Large intestine (tissue), 12 donors: ENCODE measurements around the gene PNLDC1. TPM values are rescaled to one million over a fixed set of nuclear protein-coding genes. Genes with fewer than 3 reads are reported as not detected.

Experiments used
- DNase-seq, 2 donors: peaks; one replicate each; pipeline versions ENCODE4 v3.0.0 to v3.0.0-alpha.2; 2013
- H3K27ac ChIP-seq: one replicate; pipeline ENCODE4 v1.5.1; 2013; ENCODE audit warnings: low read length
- H3K27me3 ChIP-seq: 2 replicates; pipeline ENCODE4 v1.6.1; 2013; ENCODE audit warnings: low read length; ENCODE audit not compliant: control insufficient read depth, insufficient read depth
- H3K36me3 ChIP-seq: 2 replicates; pipeline ENCODE4 v1.6.1; 2013; ENCODE audit warnings: low read length; ENCODE audit not compliant: control insufficient read depth, insufficient read depth
- H3K4me1 ChIP-seq: one replicate; pipeline ENCODE4 v1.6.1; 2013; ENCODE audit warnings: low read length; ENCODE audit not compliant: control insufficient read depth, insufficient read depth
- H3K4me3 ChIP-seq: one replicate; pipeline ENCODE4 v1.5.1; 2013; ENCODE audit warnings: low read length
- H3K9me3 ChIP-seq: one replicate; pipeline ENCODE4 v1.6.1; 2013; ENCODE audit warnings: mild to moderate bottlenecking, low read depth, low read length, moderate library complexity; ENCODE audit not compliant: control insufficient read depth
- WGBS: methylation state at CpG from one replicate; pipeline ENCODE4 v1.1.5; 2013; ENCODE audit warnings: low lambda C conversion rate; ENCODE audit not compliant: insufficient coverage; 5-methylcytosine and 5-hydroxymethylcytosine counted together
- long read RNA-seq, 11 donors: transcript quantifications; one replicate each; lab custom pipeline, GENCODE V29; 2026
- polyA plus RNA-seq: library from polyadenylated mRNA; unstranded; fragments of 120-200 nt; gene quantifications from one replicate; pipeline ENCODE4 v1.2.1, GENCODE V29; 2013

PNLDC1 gene
- 0.16 TPM for polyA plus RNA-seq
- long read RNA-seq, donor 1 = 0 reads
- long read RNA-seq, donor 2 = 0 reads
- long read RNA-seq, donor 3 = 0 reads
- long read RNA-seq, donor 4 = 0 reads
- long read RNA-seq, donor 5 = 0 reads
- long read RNA-seq, donor 6 = 0 reads
- long read RNA-seq, donor 7 = 0 reads
- long read RNA-seq, donor 8 = 0 reads
- long read RNA-seq, donor 9 = 0 reads
- long read RNA-seq, donor 10 = 0 reads
- long read RNA-seq, donor 11 = 0 reads

GRCh38 chr6:159800141-159800865, at the start of gene PNLDC1:
Gene PNLDC1 (plus strand): TSS chr6:159800276. CDS start chr6:159800308, 32 bp downstream.
- peaks cover 3% of the 10 kb centered on the region for H3K4me1 ChIP-seq
- H3K9me3 ChIP-seq = peaks cover 6% of the 10 kb centered on the region
- H3K4me3 ChIP-seq = no peak within 1 kb of the TSS
- H3K27me3 ChIP-seq = no peaks in the 10 kb centered on the region
- H3K36me3 ChIP-seq = peaks cover 33% of the 10 kb centered on the region
- H3K27ac ChIP-seq = no peak within 1 kb of the TSS
- no CpG with 5 or more reads among the region's 50 CpGs for WGBS
- DNase-seq = no peak

- DNase-seq = no peak
- Histone ChIP-seq H3K4me3 (no peak overlapping the region), H3K27me3 (no peaks in the 10 kb centered on the region), H3K9me3 (no peaks in the 10 kb centered on the region), H3K27ac (no peak overlapping the region), H3K36me3 (peaks cover 63% of the 10 kb centered on the region), H3K4me1 (no peaks in the 10 kb centered on the region)
- WGBS = no CpG with 5 or more reads among the region's 3 CpGs
Observed at GRCh38 chr6:159751448-159751847, 48.6 kb upstream of the PNLDC1 start.

- H3K27ac ChIP-seq = no peak overlapping the region
- no peaks in the 10 kb centered on the region for H3K27me3 ChIP-seq
- WGBS = no CpG with 5 or more reads among the region's 6 CpGs
- H3K4me3 ChIP-seq = no peak overlapping the region
- no peaks in the 10 kb centered on the region for H3K9me3 ChIP-seq
- H3K4me1 ChIP-seq = no peaks in the 10 kb centered on the region
- DNase-seq = no peak
- peaks cover 65% of the 10 kb centered on the region for H3K36me3 ChIP-seq
Observed at GRCh38 chr6:159753081-159753872, 46.8 kb upstream of the PNLDC1 start.

DNA sequence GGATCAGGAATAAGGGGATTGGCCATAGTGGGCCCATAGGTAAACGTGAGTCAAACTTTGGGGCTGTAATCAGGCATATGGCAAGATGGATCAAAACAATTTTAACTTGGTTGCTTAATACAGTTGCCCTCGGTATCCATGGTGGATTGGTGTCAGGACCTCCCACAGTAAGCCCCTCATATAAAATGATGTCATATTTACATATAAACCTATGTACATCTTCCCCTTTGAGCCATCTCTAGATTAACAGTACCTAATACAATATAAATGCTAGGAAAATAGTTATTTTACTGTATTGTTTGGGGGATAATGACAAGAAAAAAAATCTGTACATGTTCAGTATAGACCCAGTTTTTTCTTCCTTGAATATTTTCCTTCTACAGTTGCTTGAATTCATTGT, 45.7 kb upstream of the PNLDC1 start:
- H3K9me3 ChIP-seq = no peaks in the 10 kb centered on the region
- H3K4me3 ChIP-seq = no peak overlapping the region
- no peaks in the 10 kb centered on the region for H3K27me3 ChIP-seq
- WGBS = no CpG with 5 or more reads among the region's 2 CpGs
- H3K36me3 ChIP-seq = peaks cover 63% of the 10 kb centered on the region
- H3K4me1 ChIP-seq = no peaks in the 10 kb centered on the region
- H3K27ac ChIP-seq = no peak overlapping the region
- DNase-seq = no peak

DNA sequence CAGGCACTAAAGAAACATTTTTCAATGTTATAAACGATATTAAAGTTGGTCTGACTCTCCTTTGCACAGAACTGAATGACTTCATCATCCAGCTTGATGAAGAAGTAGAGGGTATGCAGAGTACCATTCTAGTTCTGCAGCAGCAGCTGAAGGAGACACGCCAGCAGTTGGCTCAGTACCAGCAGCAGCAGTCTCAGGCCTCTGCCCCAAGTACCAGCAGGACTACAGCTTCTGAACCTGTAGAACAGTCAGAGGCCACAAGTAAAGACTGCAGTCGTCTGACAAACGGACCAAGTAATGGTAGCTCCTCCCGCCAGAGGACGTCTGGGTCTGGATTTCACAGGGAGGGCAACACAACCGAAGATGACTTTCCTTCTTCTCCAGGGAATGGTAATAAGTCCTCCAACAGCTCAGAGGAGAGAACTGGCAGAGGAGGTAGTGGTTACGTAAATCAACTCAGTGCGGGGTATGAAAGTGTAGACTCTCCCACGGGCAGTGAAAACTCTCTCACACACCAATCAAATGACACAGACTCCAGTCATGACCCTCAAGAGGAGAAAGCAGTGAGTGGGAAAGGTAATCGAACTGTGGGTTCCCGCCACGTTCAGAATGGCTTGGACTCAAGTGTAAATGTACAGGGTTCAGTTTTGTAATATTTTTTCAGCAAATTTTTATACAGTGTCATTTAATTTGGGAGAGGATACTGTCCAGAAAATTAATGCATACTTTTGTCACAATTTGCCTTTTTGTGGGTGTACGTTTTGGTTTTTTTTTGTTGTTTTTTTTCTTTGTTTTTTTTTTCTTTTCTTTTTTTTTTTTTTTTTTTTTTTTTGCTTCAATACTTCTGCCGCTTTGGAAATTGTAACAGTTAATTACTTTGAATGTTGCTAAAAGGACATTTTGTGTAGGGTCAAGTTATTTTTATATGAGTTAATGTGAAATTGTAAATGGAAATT, 44.8 kb upstream of the PNLDC1 start:
- peaks cover 59% of the 10 kb centered on the region for H3K36me3 ChIP-seq
- H3K4me3 ChIP-seq = no peak overlapping the region
- H3K27ac ChIP-seq = no peak overlapping the region
- H3K27me3 ChIP-seq = no peaks in the 10 kb centered on the region
- H3K9me3 ChIP-seq = no peaks in the 10 kb centered on the region
- DNase-seq = no peak
- no peaks in the 10 kb centered on the region for H3K4me1 ChIP-seq
- WGBS = 75% methylated on average over 5 of the region's 15 CpGs

GRCh38 chr6:159756508-159756907, 43.6 kb upstream of the PNLDC1 start:
- WGBS = no CpG with 5 or more reads among the region's 4 CpGs
- H3K36me3 ChIP-seq = peaks cover 56% of the 10 kb centered on the region
- DNase-seq = no peak

DNA sequence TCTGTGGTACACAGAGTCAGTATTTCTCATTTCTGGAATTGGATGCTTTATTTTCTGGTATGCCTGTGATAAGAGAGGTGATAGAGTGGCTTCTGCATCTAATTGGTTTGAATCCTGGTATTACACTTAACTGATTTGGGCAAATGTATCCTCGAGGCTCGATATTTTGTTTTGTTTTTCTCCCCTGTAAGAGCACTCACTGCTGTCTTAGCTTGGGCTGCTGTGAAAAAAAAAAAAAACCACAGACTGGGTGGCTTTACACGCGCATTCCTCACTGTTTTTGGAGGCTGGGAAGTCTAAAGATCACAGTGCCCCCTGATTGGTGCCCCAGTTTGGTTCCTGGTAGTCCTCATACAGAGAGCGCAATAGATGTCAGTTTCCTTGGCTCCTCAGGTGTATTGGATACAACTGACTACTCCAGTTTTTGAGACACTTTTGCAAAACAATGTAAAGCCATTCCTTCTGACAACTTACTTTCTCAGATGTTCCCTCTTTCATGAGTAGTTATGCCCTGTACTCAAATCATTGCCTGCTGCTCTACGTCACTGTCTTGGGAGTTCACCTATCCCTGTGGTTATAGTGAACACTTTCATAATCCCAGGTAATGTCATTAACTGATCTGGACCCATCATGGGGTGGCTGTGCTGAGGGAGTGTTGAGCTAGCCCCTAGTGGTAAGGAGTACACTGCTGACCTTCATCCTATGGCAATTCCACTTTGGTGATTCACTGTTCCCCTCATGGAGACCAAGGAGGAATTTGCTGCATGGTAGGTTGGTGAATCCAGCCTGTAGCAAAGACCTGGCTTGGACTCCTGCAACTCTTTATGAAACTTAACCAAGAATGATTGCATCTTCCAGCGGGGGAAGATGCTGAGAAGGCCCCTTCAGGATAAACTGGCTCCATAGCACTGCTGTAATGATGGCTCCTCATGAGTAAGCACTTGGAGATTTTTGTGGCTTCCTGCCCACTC, 41.8 kb upstream of the PNLDC1 start:
- no CpG with 5 or more reads among the region's 7 CpGs for WGBS
- H3K27me3 ChIP-seq = no peaks in the 10 kb centered on the region
- H3K4me1 ChIP-seq = peaks cover 11% of the 10 kb centered on the region
- DNase-seq = no peak
- no peak overlapping the region for H3K4me3 ChIP-seq
- H3K9me3 ChIP-seq = no peaks in the 10 kb centered on the region
- no peak overlapping the region for H3K27ac ChIP-seq
- H3K36me3 ChIP-seq = peaks cover 48% of the 10 kb centered on the region

More at GRCh38 chr6:159756508-159756907, 43.6 kb upstream of the PNLDC1 start:
- no peaks in the 10 kb centered on the region for H3K27me3 ChIP-seq
- no peak overlapping the region for H3K4me3 ChIP-seq
- no peak overlapping the region for H3K27ac ChIP-seq
- H3K9me3 ChIP-seq = no peaks in the 10 kb centered on the region
- H3K4me1 ChIP-seq = peaks cover 4% of the 10 kb centered on the region

GRCh38 chr6:159759645-159760044, 40.4 kb upstream of the PNLDC1 start:
- Histone ChIP-seq H3K4me1 (peaks cover 11% of the 10 kb centered on the region), H3K36me3 (peaks cover 46% of the 10 kb centered on the region), H3K27me3 (no peaks in the 10 kb centered on the region), H3K4me3 (no peak overlapping the region), H3K27ac (no peak overlapping the region), H3K9me3 (no peaks in the 10 kb centered on the region)
- no CpG with 5 or more reads among the region's 2 CpGs for WGBS
- DNase-seq = no peak

DNA sequence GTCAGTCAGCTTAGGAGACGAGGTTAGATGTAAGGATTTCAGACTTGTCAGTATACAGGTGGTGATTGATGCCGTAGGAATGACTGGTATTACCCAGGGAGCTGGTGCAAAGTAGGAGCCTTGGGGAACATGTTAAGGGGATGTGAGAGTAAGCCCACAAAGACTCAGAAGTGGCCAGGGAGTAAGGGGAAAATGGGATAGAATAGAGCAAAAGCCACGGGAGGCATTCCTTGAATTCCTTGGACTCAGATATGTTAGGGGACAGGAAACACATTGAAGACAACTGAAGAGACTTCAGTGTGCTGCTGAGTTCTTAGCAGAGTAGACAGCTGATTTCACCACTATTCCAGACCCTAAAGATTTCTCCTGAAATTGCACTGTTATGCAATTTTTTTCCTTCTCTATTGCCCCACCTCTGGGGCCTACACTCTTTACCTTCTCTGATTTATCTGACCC, 39.4 kb upstream of the PNLDC1 start:
- Histone ChIP-seq H3K27me3 (no peaks in the 10 kb centered on the region), H3K9me3 (no peaks in the 10 kb centered on the region), H3K36me3 (peaks cover 38% of the 10 kb centered on the region), H3K27ac (peak overlapping the region; percentile 98), H3K4me1 (peaks cover 11% of the 10 kb centered on the region), H3K4me3 (peak overlapping the region; percentile 97)
- DNase-seq = no peak
- no CpG with 5 or more reads among the region's 3 CpGs for WGBS
